HT1080 (cell line): ENCODE measurements around the gene BCO2. TPM values are rescaled to one million over a fixed set of nuclear protein-coding genes. Genes with fewer than 3 reads are reported as not detected.
"Not testable (repeated sequence)": the region's sequence is repeated elsewhere in the genome, so short reads cannot be mapped to it uniquely, and the experiment has no call there.

Experiments used
- DNase-seq: peaks from one replicate; pipeline ENCODE4 v3.0.0-alpha.2; 2015; ENCODE audit warnings: low read depth
- total RNA-seq: library from RNA; depleted of rRNA; stranded (reverse); fragments of >200 nt; shearing (Covaris generic); gene quantifications from 2 replicates; pipeline ENCODE4 v1.2.3, GENCODE V29; 2014

BCO2 gene
- total RNA-seq, 1 experiment from 2014 or later = 0.19 TPM

GRCh38 chr11:112166562-112166961 is 8.8 kb upstream of the BCO2 start:
- no peak for DNase-seq

DNA sequence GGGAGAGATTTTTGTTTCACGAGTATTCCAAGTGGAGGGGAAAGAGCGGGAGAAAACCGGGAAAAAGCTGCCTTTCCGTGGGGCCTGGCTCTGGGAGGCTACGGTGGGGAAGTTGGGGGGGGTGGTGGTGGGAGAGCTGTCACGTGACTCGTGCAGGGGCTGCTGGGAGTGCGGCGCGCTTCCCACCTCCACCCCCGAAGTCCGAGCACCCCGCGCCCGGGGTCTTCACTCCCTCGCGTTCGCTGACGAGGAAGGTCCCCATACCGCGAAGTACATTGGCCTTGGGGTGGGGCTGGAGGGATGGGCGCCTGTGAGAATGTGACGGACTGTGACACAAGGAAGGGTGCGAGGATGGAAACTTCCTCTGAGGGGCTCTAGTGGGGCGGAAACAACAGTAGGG is 8.2 kb upstream of the BCO2 start, which contains the start of gene TEX12:
Gene TEX12 (plus strand): TSS at position 228 of the 400 bp plus-strand sequence. CDS start 1,897 bp downstream, outside the sequence.
- DNase-seq = no peak

DNA sequence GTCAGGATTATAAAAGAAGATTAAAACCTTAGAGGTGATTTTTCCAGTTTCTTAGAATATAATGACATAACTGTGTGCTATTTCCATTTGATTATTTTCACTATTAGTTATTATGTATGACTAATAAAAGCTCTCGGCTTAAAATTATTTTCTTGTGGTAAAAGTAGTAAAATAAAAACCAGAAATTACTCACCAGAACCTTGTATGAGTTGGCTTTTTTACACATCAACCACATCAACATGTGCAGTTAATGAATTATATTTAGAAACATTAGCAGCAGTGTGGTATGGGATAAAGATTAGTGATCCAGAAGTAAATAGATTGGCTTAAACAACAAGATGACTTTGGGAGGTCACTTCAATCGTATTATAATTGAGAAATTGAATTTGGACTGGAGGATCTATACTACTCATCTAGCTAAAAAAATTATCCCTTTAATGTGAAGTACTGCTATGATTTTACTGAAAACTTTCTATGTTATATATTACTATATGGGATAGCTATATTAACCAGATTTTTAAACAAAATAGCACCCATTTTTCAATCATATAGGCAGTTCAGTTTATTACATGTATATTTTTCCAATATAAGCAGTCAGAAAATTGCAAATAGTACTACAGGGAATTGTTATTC is 2.8 kb upstream of the BCO2 start:
- peak; percentile 26 for DNase-seq

- DNase-seq = no peak
Observed at GRCh38 chr11:112173152-112173551, 2.2 kb upstream of the BCO2 start.

DNA sequence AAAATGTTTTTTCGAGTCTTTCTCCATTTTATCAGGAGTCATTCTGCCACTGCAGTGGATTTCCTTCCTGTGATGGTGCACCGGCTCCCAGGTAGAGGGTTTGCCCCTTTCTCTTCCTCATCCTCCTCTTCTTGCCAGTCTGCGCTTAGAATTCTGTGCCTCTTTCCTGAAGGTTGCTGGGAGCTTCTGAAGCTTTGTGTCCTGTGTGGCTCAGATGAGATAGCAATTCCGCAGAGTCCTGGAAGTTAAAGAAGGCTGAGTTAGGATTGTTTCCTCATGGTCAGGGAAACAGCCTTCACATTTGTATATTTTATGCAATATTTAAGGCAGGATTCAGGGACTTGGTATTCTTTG is 264 bp downstream of the BCO2 start:
- DNase-seq = no peak

DNA sequence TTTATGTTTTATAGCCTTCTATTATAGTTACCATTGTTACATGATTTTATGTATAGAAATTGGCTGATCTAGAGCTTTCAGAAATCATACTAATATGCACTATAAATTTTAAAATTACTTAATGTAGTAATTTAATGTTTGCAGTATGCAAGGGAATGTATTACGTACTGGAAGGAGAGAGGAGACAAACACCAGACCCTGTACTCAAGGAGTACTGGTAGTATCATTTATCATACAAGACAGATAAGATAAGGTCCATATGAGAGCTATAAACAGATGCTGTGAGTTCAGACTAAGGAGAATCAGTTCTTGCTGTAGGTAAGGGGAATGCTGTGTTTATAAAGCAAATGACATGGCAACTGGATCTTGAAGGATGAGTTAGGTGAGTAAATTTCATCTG is 765 bp downstream of the BCO2 start:
- DNase-seq = no peak

DNA sequence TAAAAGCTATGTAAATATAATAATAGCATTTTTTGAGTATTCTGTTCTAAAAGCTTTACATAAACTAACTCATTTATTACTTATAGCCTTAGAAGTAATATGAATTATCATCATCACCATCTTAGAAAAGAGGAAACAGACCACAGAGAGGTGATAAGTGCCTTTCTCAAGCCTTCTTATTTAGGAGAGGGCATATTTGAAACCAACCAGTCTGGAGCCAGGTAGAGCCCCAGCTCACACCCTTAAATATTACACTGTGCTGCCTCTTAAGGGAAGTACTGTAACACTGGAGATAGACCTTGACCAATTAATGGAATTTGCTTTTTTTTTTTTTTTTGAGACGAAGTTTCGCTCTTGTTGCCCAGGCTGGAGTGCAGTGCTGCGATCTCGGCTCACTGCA is 2.3 kb downstream of the BCO2 start:
- DNase-seq = no peak

GRCh38 chr11:112178428-112178827 is 3.1 kb downstream of the BCO2 start:
- no peak for DNase-seq

- no peak for DNase-seq
Observed at GRCh38 chr11:112178936-112179335, 3.6 kb downstream of the BCO2 start.

GRCh38 chr11:112179601-112180000 is 4.3 kb downstream of the BCO2 start:
- DNase-seq = no peak

GRCh38 chr11:112182867-112183266 is 7.6 kb downstream of the BCO2 start:
- DNase-seq = no peak

DNA sequence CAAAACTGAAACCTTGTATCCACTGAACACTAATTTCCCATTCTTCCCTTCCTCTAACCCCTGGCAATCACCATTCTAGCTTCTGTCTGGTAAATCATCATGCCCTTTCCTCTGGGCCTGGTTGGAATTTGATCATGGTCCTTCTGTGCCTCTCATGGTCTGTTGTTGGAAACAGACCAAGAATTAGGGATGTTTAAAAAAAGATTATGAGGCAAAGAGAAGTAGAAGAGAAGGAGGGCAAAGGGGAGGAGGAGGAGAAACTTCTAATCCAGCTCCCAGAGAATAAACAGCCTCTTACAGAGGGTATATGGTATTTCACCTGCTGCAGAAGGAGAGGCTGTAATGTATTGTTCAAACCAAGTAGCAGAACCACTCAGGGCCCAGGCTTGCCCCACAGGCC is 10.6 kb downstream of the BCO2 start:
- DNase-seq = no peak

- DNase-seq = no peak
Observed at GRCh38 chr11:112186304-112186703, 11.0 kb downstream of the BCO2 start.

GRCh38 chr11:112195113-112195512 is 19.8 kb downstream of the BCO2 start:
- peak; percentile 30 for DNase-seq

GRCh38 chr11:112195951-112196351 is 20.6 kb downstream of the BCO2 start:
- DNase-seq = no peak

- DNase-seq = no peak
Observed at GRCh38 chr11:112196519-112197087, 21.3 kb downstream of the BCO2 start.

DNA sequence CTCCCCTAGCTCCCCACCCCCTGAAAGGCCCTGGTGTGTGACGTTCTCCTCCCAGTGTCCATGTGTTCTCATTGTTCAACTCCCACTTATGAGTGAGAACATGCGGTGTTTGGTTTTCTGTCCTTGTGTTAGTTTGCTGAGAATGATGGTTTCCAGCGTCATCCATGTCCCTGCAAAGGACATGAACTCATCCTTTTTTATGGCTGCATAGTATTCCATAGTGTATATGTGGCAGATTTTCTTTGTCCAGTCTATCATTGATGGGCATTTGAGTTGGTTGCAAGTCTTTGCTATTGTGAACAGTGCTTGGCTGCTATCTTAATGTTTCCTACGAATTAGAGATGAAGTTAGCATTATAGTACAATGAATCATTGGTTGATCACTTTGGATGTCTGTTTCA is 23.8 kb downstream of the BCO2 start:
- not testable (repeated sequence) for DNase-seq

DNA sequence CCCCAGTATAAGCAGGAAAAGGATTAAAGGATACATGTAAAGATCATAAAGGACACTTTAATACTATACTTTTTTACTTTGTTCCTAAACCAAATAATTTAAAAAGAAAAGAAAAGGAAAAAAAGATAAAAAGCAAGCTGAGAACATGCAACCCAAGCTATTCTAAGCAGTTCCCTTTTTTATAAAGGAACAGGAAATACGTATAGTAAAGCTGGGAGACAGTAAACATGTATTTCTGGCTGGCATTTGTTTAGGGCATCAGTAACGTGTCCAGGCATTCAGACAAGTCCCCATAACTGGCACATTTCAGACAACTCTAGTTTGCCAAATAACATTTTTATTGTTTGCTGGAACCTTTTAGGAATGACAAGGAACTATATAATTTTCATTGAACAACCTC is 24.9 kb downstream of the BCO2 start:
- no peak for DNase-seq

GRCh38 chr11:112206071-112206470 is 30.8 kb downstream of the BCO2 start:
- DNase-seq = no peak

DNA sequence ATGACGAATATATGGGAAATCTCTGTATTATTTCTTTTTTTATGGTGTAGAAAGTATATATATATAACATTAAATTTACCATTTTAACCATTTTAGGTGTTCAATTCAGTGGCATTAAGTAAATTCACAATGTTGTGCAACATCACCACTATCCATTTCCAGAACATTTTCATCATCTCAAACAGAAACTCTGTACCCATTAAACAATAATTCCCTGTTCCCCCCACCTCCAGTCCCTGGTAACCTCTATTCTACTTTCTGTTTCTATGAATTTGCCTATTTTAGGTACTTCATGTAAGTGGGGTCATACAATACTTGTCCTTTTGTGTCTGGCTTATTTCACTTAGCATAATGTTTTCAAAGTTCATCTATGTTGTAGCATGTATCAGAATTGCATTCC is 35.6 kb downstream of the BCO2 start:
- DNase-seq = no peak

DNA sequence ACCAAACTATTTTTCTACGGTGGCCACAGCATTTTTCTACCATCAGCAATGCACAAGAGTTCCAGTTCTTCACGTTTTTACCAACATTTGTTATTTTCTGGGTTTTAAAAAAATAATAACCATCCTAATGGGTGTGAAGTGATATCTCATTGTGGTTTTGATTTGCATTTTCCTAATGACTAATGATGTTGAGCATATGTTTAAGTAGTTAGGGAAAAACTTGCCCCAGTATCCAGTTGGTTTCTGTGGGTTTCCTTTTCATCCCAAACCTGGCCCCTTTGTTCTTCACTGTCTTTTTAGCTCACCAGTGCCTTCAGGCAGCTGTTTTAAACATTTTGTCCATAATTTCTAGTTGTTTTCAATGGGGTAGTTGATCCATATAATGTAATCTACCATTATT is 36.2 kb downstream of the BCO2 start:
- no peak for DNase-seq

DNA sequence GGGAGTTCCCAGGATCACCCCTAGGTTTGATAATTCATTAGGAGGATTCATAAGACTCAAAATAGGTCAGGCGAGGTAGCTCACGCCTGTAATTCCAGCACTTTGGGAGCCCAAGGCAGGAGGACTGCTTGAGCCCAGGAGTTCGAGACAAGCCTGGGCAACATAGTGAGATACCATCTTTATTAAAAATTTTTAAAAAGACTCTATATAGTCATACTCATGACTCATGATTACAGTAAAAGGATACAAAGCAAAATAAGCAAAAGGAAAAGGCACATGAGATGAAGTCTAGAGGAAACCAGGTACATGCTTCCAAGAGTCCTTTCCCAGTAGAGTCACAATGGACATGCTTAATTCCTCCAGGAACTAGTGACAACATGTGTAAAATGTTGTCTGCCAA is 37.0 kb downstream of the BCO2 start:
- DNase-seq = no peak

DNA sequence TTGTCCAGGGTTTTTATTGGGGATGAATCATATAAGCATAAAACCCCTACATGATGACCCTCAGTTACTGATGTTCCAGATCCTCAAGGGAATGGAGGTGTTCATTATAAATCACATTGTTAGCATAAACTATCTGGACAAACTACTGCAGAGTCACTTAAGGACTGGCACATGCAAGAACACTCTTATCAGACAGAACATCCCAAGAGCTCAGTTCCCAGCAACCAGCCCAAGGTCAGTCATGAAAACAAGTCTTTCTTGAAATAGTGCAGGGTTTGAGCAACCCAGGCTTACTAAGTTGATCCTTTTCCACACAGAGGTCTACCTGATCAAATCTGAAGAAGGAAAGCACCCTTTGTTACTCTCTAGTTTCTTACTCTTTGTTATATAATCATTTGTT is 37.4 kb downstream of the BCO2 start:
- DNase-seq = no peak

GRCh38 chr11:112213753-112214152 is 38.4 kb downstream of the BCO2 start:
- no peak for DNase-seq
